DMS153 treated with DMSO at 0.1 percent for 48 hours (cell line): ENCODE data around the gene KLF4.
A peak's percentile ranks its signal among the peaks of the same experiment; 100 is the strongest.

Experiments used
- DNase-seq: peaks from one replicate; lab custom pipeline; 2025; ENCODE audit not compliant: unreplicated experiment; lab: John Stamatoyannopoulos, UW

Gene KLF4

GRCh38 chr9:107488375-107489143 lies 1.0 kb downstream of the KLF4 start:
- DNase-seq, result peak; percentile 32

- no peak for DNase-seq
Measured at GRCh38 chr9:107487521-107488374, 1.8 kb downstream of the KLF4 start.

- no peak for DNase-seq
Measured at GRCh38 chr9:107486674-107487520, 2.7 kb downstream of the KLF4 start.

GRCh38 chr9:107485458-107486043 lies 4.0 kb downstream of the KLF4 start:
- DNase-seq, result no peak

- peak; percentile 75 for DNase-seq
Measured at GRCh38 chr9:107484117-107484723, 5.3 kb downstream of the KLF4 start.

GRCh38 chr9:107483666-107484065 lies 5.9 kb downstream of the KLF4 start:
- no peak for DNase-seq

- peak; percentile 66 for DNase-seq
Measured at GRCh38 chr9:107481035-107481434, 8.5 kb downstream of the KLF4 start.

- no peak for DNase-seq
Measured at GRCh38 chr9:107480386-107480789, 9.2 kb downstream of the KLF4 start.

- DNase-seq, result no peak
Measured at GRCh38 chr9:107478805-107479204, 10.8 kb downstream of the KLF4 start.

- DNase-seq, result no peak
Measured at GRCh38 chr9:107474124-107474523, 15.4 kb downstream of the KLF4 start.

GRCh38 chr9:107472581-107473340 lies 16.8 kb downstream of the KLF4 start:
- peak; percentile 46 for DNase-seq

- DNase-seq, result no peak
Measured at GRCh38 chr9:107471552-107471951, 18.0 kb downstream of the KLF4 start.

- DNase-seq, result no peak
Measured at GRCh38 chr9:107467416-107467815, 22.2 kb downstream of the KLF4 start.

- no peak for DNase-seq
Measured at GRCh38 chr9:107466826-107467225, 22.7 kb downstream of the KLF4 start.

GRCh38 chr9:107465467-107466451 lies 23.8 kb downstream of the KLF4 start:
- DNase-seq, result no peak

GRCh38 chr9:107464516-107464915 lies 25.1 kb downstream of the KLF4 start:
- no peak for DNase-seq

- DNase-seq, result no peak
Measured at GRCh38 chr9:107462691-107463090, 26.9 kb downstream of the KLF4 start.

GRCh38 chr9:107460153-107461023 lies 29.2 kb downstream of the KLF4 start:
- DNase-seq, result no peak
